DMS153 treated with DMSO at 0.1 percent for 48 hours (cell line): ENCODE results near the gene TMEM225.
"Not testable (repeated sequence)": the region's sequence is repeated elsewhere in the genome, so short reads cannot be mapped to it uniquely, and the experiment has no call there.

ENCODE experiments used
- DNase-seq: peaks from one replicate; lab custom pipeline; 2025; ENCODE audit not compliant: unreplicated experiment; lab: John Stamatoyannopoulos, UW

TMEM225 gene, protein sequence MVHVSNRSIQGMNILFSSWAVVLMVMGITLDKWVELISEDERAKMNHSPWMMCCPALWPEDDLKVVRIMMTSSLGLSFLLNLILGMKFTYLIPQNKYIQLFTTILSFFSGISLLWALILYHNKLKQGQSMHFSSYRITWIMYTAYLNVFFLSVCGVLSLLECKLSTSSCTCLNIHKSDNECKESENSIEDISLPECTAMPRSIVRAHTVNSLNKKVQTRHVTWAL

GRCh38 chr11:123885570-123885969 is at the start of gene TMEM225:
TSS of gene TMEM225 (minus strand) at chr11:123885670. CDS start at chr11:123885425, 245 bp downstream.
- DNase-seq = no peak

- DNase-seq = no peak
These were observed 38.6 kb upstream of the TMEM225 start for GRCh38 chr11:123924027-123924426.

DNA sequence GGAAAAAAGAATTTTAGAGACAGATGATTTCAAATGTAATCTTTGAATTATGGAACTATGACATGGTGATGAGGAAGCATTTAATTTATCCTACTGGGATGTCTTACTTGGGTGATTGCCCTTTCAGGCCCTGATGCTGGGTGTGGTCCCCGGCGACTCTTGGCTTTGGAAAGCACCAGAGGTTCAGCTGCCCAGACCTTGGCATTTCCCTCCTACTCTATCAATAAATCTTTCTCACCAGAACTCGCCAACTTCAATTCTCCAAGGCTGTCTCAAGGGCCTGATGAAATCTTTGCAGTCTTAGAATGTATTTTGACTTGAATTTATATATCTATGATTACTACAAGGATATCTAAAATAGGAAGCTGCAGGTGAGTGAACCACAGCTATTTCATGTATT is 35.5 kb upstream of the TMEM225 start:
- no peak for DNase-seq

- DNase-seq = no peak
These were observed 20.4 kb upstream of the TMEM225 start for GRCh38 chr11:123905826-123906225.

DNA sequence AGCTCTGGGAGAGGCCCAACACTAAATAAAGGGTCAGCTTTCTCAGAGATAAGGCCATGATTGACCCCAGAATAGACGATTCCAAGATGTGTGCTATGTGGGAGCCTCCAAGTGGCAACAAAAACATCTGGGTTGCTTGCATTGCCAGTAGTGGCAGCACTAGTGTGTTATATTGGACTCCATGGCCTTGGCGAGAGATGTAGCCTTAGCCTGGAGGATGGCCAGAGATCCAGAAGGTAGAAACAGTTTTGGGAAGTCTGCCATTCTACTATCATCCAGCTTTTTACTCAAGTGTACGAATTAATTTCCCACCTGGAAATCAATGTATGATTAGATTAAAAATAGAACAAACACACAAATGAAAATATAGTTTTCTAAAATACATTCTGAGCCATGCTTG is 19.5 kb upstream of the TMEM225 start:
- no peak for DNase-seq

DNA sequence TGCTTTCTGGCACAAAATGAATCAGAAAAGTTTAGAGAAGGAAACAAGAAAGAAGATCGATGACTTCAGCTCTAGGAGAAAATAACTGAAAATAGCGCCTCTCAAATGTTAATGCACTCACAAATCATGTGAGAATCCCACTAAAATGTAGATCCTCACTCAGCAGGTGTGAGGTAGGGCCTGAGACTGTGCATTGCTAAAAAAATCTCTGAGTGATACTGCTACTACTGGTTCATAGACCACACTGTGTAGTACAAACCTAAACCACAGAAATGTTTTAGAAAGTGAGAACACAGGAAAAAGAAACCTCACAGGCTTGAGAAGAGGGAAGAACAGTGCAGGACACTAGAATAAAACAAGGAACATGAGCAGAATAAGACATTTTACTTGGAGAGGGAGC is 18.5 kb upstream of the TMEM225 start:
- DNase-seq = no peak

- no peak for DNase-seq
These were observed 16.4 kb upstream of the TMEM225 start, which contains the start of gene OR8D4 for GRCh38 chr11:123901867-123902266. TSS of gene OR8D4 (plus strand) at chr11:123902167. CDS start at chr11:123906432, 4,265 bp downstream.

DNA sequence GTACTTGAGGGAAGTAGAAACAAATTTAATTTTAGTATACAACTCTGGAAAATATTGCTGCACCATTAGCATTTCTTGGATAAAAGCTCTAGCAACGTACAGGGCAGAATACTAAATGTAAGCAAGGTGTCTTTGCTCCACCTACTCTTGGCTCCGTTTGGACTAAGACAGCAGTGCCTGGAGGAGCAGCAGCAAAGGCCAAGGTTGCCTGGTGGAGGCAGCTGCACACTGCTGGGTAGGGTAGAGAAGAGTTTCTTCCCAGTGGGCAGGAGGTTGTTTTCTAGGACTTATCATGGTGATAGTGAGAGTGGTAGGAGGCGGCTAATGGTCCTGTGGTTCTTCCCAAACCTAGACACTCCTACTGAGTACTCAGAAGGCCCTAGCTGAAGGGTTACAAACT is 14.3 kb upstream of the TMEM225 start:
- DNase-seq = no peak

- no peak for DNase-seq
These were observed 6.6 kb upstream of the TMEM225 start for GRCh38 chr11:123892031-123892430.

DNA sequence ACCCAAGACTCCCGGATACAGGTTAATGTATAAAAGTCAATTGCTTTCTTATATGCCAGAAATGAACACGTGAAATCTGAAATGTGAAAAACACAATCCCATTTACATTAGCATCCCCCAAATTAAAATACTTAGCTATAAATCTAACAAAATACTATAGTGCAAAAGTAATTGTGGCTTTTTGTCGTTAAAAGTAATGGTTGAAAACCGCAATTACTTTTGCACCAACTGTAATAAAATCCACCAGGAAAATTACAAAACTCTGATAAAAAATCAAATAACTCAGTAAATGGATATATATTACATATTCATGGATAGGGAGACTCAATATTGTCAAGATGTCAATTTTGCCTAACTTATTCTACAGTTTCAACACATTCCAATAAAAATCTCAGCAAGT is 4.6 kb downstream of the TMEM225 start:
- DNase-seq = no peak

- not testable (repeated sequence) for DNase-seq
These were observed 17.7 kb downstream of the TMEM225 start for GRCh38 chr11:123867795-123868194.

- DNase-seq = not testable (repeated sequence)
These were observed 20.2 kb downstream of the TMEM225 start for GRCh38 chr11:123865293-123865692.

DNA sequence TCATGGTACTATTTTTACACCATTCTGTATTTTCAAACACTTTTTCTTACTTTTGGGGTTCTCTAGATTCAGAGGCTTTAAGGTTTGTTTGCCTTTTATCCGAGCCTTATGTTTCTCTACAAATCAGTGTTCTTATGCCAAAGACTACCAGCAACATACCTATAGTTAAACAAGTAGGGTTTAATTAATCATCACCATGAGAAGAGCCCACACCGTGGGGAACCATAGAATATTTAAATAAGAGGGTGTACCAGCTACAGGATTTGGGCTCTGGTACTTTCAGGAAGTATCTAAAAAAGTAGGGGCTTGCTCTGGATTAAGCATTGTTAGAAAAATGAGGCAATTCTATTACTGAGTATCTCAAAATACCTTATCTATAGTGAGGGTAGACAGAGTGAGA is 25.7 kb downstream of the TMEM225 start:
- no peak for DNase-seq

GRCh38 chr11:123856444-123856843 is 29.0 kb downstream of the TMEM225 start:
- DNase-seq = no peak

DNA sequence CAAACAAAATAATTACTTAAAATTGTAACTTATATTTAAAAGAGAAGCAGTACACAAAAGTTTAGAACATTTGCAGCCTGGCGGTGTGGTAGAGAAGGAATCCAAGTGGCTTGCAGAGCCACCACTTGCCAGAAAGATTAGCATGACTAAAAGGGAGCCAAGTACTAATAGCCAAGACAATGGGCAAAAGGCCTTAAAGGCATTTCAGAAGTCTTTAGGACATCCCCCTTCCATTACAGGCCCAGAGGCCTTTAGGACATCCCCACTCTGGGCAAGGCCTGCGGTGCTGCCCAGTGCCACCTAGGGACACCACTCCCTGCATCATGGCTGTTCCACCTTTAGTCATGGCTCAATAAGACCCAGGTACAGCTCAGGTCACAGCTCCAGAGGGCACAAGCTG is 32.4 kb downstream of the TMEM225 start:
- no peak for DNase-seq

DNA sequence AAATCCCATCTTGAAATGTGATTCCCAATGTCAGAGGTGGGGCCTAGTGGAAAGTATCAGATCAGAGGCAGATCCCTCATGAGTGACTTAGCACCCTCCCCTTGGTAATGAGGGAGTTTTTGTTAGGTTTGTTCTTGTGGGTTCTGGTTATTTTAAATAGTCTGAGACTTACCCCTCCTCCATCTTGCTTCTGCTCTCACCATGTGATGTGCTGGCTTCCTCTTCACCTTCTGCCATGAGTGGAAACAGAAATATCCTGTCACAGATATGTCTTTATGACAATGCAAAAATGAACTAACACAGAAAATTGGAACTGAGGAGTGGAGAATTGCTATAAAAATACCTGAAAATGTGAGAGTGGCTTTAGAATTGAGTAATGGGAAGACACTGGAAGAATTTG is 33.1 kb downstream of the TMEM225 start:
- DNase-seq = no peak

GRCh38 chr11:123851110-123851509 is 34.4 kb downstream of the TMEM225 start:
- DNase-seq = no peak

GRCh38 chr11:123841174-123841573 is 44.3 kb downstream of the TMEM225 start:
- DNase-seq = no peak

- DNase-seq = no peak
These were observed 46.3 kb downstream of the TMEM225 start for GRCh38 chr11:123839131-123839530.

- no peak for DNase-seq
These were observed 46.8 kb downstream of the TMEM225 start for GRCh38 chr11:123838659-123839058.

DNA sequence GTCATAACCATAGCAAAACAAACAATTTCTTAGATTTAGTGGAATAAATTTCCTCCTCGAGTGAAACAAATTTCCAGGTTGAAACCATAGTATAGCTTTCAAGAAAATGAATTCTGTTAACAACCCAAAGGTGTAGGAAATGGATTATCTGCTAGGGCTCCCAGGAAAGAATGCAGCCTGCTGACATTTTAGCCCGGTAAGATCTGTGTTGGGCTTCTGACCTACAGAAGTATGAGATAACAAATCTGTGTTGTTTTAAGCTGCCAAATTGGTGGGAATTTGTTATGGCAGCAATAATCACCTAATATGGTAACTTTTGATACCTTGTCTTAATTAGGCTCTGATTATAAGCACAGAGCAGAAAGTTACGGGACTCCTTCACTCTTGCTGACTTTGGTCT is 47.3 kb downstream of the TMEM225 start:
- no peak for DNase-seq

DNA sequence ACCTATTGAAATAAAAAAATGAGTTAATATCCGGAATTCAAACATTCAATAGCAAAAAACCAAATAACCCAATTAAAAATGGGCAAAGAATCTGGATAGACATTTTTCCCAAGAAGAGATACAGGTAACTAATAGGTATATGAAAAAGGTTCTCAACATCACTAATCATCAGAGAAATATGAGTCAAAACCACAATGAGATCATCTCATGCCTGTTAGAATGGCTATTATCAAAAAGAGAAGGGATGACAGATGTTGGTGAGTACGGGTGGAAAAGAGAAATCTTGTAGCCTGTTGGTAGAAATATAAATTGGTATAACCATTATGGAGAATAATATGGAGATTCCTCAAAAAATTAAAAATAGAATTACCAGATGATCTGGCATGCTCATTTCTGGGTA is 52.4 kb downstream of the TMEM225 start:
- no peak for DNase-seq
